Transverse colon (tissue), 4 donors: ENCODE results near the gene CCT7. TPM values are rescaled to one million over a fixed set of nuclear protein-coding genes. Genes with fewer than 3 reads are reported as not detected.

ENCODE experiments used
- DNase-seq: peaks from one replicate; pipeline ENCODE4 v3.0.0-alpha.2; 2019
- H3K27ac ChIP-seq, 4 donors: fragments of 200-600 bp; sonication (generic); 2 replicates each; pipeline ENCODE4 v1.5.1; 2016 to 2018; ENCODE audit warnings: inconsistent platforms in 4 of 4
- H3K27me3 ChIP-seq: fragments of 200-600 bp; sonication (generic); 2 replicates; pipeline ENCODE4 v1.5.1; 2017; ENCODE audit warnings: inconsistent platforms
- H3K36me3 ChIP-seq, 4 donors: fragments of 200-600 bp; sonication (generic); 2 replicates each; pipeline ENCODE4 v1.5.1; 2017 to 2019; ENCODE audit warnings: inconsistent platforms in 4 of 4
- H3K4me1 ChIP-seq, 4 donors: fragments of 200-600 bp; sonication (generic); 2 replicates each; pipeline ENCODE4 v1.5.1; 2017 to 2020; ENCODE audit warnings: inconsistent platforms in 4 of 4
- H3K4me3 ChIP-seq, 4 donors: fragments of 200-600 bp; sonication (generic); 1 replicate in 1 of 4; 2 replicates in 3 of 4; pipeline versions ENCODE4 v1.5.1 to v1.6.1; 2017 to 2019; ENCODE audit warnings: inconsistent platforms in 4 of 4
- H3K9me3 ChIP-seq, 2 donors: fragments of 200-600 bp; sonication (generic); 2 replicates each; pipeline ENCODE4 v1.5.1; 2017 to 2019; ENCODE audit warnings: inconsistent platforms in 2 of 2
- EP300 ChIP-seq: sonication (generic); formaldehyde crosslinking; IDR thresholded peaks from one replicate; pipeline ENCODE4 v1.6.1; 2017; ENCODE audit warnings: antibody characterized with exemption, low read depth
- POLR2A ChIP-seq: fragments of 450-650 bp; IDR thresholded peaks from one replicate; pipeline ENCODE4 v1.6.1; 2016; ENCODE audit warnings: antibody characterized with exemption, mild to moderate bottlenecking, moderate library complexity
- POLR2AphosphoS5 ChIP-seq, 3 donors: sonication (generic); formaldehyde crosslinking; IDR thresholded peaks; one replicate each; pipeline ENCODE4 v1.6.1; 2016; ENCODE audit warnings: antibody characterized with exemption in 3 of 3
- WGBS, 2 donors: methylation state at CpG; one replicate each; pipeline ENCODE4 v1.1.5; 2018; ENCODE audit warnings: low coverage in 1 of 2; 5-methylcytosine and 5-hydroxymethylcytosine counted together
- in situ Hi-C, 4 donors: fragments of 200-750 bp; cut with MboI; loops; one replicate each; pipeline versions ENCODE4 v1.15.0 to v1.15.1; 2017; ENCODE audit warnings: low sequenced_read_pairs in 3 of 4, low pct_ligation_motif_present in 1 of 4, low pct_unique_long_range_greater_than_20kb in 1 of 4
- intact Hi-C: fragments of 100-400 bp; cut with DNase I; formaldehyde crosslinking; loops from one replicate; pipeline ENCODE4 v1.15.1; 2023; ENCODE audit warnings: low total_unique reads
- total RNA-seq, 4 donors: library from RNA; depleted of rRNA; stranded (reverse); fragments of >200 nt; gene quantifications; one replicate each; pipeline ENCODE4 v1.1.0, GENCODE V29; 2016
- TF ChIP-seq, protein P1 (sequence below), 5 experiments: fragments of 200-600 bp in 3 of 5; fragments of 450-650 bp in 2 of 5; sonication (generic) in 3 of 5; IDR thresholded peaks; 1 replicate in 2 of 5; 2 replicates in 3 of 5; pipeline ENCODE4 v1.5.1; 2016 to 2017; ENCODE audit warnings: antibody characterized with exemption in 5 of 5, inconsistent platforms in 3 of 5, mild to moderate bottlenecking in 2 of 5, moderate library complexity in 1 of 5

Gene CCT7
- total RNA-seq, 4 donors from 2014 or later = 87.9 to 171 (median 116) TPM

DNA sequence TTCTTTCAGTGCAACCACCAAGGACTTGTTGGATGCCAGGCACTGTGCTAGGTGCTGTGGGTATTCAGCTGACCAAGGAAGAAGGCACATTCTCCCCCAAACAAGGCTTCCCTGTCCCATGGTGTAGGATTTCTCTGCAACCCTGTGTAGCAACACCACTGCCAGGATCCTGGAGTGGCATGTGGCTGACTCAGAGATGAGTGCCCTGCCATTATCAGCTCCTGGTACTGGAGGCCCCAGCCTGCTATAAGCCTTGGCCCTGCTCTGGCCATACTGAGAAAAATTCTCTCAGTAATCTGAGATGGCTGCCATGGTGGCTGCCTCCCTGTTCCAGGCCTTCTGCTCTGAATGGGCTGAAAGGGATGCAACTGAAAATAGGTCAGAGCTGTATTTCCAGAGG is 15.8 kb upstream of the CCT7 start:
- in situ Hi-C loops = no loop called here
- Histone ChIP-seq H3K27me3 (no peaks in the 10 kb centered on the region), H3K4me3 (no peak overlapping the region), H3K4me1 (peaks cover 0 to 20% (median 14%) of the 10 kb centered on the region in 4 donors), H3K36me3 (peaks cover 0 to 8% (median 0%) of the 10 kb centered on the region in 4 donors), H3K9me3 (no peaks in the 10 kb centered on the region), H3K27ac (no peak overlapping the region)
- no peak for DNase-seq
- TF ChIP-seq, protein P1, sequence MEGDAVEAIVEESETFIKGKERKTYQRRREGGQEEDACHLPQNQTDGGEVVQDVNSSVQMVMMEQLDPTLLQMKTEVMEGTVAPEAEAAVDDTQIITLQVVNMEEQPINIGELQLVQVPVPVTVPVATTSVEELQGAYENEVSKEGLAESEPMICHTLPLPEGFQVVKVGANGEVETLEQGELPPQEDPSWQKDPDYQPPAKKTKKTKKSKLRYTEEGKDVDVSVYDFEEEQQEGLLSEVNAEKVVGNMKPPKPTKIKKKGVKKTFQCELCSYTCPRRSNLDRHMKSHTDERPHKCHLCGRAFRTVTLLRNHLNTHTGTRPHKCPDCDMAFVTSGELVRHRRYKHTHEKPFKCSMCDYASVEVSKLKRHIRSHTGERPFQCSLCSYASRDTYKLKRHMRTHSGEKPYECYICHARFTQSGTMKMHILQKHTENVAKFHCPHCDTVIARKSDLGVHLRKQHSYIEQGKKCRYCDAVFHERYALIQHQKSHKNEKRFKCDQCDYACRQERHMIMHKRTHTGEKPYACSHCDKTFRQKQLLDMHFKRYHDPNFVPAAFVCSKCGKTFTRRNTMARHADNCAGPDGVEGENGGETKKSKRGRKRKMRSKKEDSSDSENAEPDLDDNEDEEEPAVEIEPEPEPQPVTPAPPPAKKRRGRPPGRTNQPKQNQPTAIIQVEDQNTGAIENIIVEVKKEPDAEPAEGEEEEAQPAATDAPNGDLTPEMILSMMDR (IDR thresholded peaks at IDR 0.05) = no peak
- TF ChIP-seq POLR2A (no peak), POLR2AphosphoS5 (IDR thresholded peaks at IDR 0.05) (no peak), EP300 (no peak)
- intact Hi-C loops = no loop called here

DNA sequence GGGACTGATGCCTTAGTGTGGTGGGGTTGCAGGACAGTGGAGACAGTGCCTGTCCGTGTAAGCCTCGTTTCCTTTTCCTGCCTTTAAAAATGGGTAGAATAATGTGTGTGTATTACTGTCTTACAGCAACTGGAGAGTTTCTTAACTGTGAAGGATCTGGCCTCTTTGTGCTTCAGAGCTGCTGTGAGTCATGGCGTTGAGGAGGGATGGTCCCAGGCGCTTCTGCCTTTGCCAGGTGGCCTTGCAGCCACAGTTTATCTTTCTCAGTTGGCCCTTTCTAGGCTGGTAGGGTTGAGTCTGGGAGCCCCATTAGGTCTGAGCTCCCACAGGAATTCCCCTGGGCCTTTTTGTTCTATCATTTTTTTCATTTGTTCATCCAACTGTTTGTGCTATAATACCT is 10.3 kb upstream of the CCT7 start:
- no peaks in the 10 kb centered on the region for H3K9me3 ChIP-seq
- no peaks in the 10 kb centered on the region for H3K27me3 ChIP-seq
- DNase-seq = no peak
- peaks cover 0 to 15% (median 0%) of the 10 kb centered on the region in 4 donors for H3K36me3 ChIP-seq
- H3K27ac ChIP-seq = no peak overlapping the region
- TF ChIP-seq, protein P1 (IDR thresholded peaks at IDR 0.05) = no peak
- TF ChIP-seq POLR2AphosphoS5 (IDR thresholded peaks at IDR 0.05) = no peak
- TF ChIP-seq POLR2A = no peak
- TF ChIP-seq EP300 = no peak
- no peaks in the 10 kb centered on the region for H3K4me1 ChIP-seq
- in situ Hi-C loops (no loop called here), intact Hi-C loops (no loop called here)
- no peak overlapping the region for H3K4me3 ChIP-seq
- WGBS, 2 donors = 76 to 84% methylated on average over 2 to 4 of the region's 4 CpGs

DNA sequence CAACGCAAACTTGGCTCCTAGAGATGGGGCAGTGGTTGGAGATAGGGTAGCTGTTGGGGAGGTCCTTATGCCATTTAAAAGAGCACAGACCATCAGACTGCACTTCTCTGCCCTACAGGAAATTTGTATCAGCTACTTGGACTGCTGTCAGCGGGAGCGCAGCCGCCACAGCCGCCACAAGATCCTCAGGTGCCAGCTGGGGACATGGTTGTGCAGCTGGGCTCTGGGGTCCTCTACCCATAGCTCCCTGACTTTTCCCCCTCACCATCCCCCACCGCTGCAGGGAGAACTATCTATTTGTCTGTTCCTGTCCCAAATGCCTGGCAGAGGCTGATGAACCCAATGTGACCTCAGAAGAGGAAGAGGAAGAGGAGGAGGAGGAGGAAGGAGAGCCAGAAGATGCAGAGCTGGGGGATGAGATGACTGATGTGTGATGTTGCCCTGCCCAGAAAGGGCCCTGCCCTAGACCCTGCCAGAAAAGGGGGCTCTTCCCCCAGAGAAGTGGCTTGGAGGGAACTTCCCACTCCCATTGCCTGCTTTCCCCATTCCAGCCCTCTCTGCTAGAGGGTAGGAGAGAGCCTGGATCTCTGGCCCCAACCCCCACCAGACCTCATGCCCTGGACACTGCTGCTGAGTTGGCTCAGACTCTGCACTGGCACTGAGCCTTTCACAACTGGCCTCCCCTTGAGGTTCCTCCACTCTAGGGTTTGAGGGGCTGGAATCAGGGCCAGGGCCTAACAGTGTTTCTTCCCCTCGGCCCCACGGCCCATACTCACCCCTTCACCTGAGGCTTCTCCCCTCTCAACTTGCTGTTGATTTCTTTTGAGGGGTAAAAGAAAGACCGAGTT is 8.4 kb upstream of the CCT7 start:
- WGBS, 2 donors = 81% methylated on average over 9 of the region's 9 CpGs; no CpG with 5 or more reads in 1 of the 2 donors
- intact Hi-C loops = no loop called here
- in situ Hi-C loops = loop anchor here in 1 of 4 donors (25.0 kb wide), 1 partner anchor 512 kb away; the partner anchor contains the start of gene TPRKB

DNA sequence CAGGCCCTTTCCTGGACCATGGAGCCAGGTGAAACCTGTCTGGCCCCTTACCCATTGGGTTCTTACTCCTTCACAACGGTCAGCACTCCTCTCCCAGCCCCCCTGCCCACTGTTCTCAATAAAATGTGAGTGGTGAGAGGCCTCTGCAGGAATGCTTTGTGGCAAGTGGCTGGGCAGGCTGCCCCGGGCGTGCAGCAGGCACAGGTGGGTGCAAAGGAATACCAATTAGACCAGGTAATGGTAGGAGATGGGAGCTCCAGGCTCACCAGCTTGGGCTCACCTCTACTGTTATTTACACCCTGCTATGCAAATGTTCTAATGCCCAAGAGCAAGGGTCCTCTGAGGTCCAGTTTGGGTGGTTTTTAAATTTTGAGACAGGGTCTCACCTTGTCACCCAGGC is 7.0 kb upstream of the CCT7 start:
- Histone ChIP-seq H3K27me3 (no peaks in the 10 kb centered on the region), H3K4me1 (no peaks in the 10 kb centered on the region), H3K9me3 (no peaks in the 10 kb centered on the region), H3K36me3 (peaks cover 0 to 8% (median 0%) of the 10 kb centered on the region in 4 donors), H3K27ac (no peak overlapping the region), H3K4me3 (no peak overlapping the region)
- DNase-seq = no peak
- 93% methylated on average over 3 of the region's 3 CpGs; no CpG with 5 or more reads in 1 of the 2 donors for WGBS, 2 donors
- intact Hi-C loops = no loop called here
- no peak for TF ChIP-seq EP300
- TF ChIP-seq POLR2A = no peak
- TF ChIP-seq, protein P1 (IDR thresholded peaks at IDR 0.05) = no peak
- TF ChIP-seq POLR2AphosphoS5 (IDR thresholded peaks at IDR 0.05) = no peak
- in situ Hi-C loops = loop anchor here in 1 of 4 donors (25.0 kb wide), 1 partner anchor 510 kb away; the partner anchor contains the start of gene TPRKB

More for the DNA sequence above, 8.4 kb upstream of the CCT7 start:
- H3K27ac ChIP-seq = no peak overlapping the region
- H3K4me3 ChIP-seq = no peak overlapping the region
- no peak for TF ChIP-seq POLR2A
- TF ChIP-seq, protein P1 (IDR thresholded peaks at IDR 0.05) = no peak
- no peak for TF ChIP-seq EP300
- no peak for TF ChIP-seq POLR2AphosphoS5 (IDR thresholded peaks at IDR 0.05)
- DNase-seq = no peak
- H3K4me1 ChIP-seq = no peaks in the 10 kb centered on the region
- no peaks in the 10 kb centered on the region for H3K9me3 ChIP-seq
- no peaks in the 10 kb centered on the region for H3K27me3 ChIP-seq
- H3K36me3 ChIP-seq = peaks cover 0 to 15% (median 0%) of the 10 kb centered on the region in 4 donors
